ENCODE data around the gene MYOD1. TPM values are rescaled to one million over a fixed set of nuclear protein-coding genes. Genes with fewer than 3 reads are reported as not detected.

MYOD1 gene
- total RNA-seq (not detected), polyA plus RNA-seq (not detected)

GRCh38 chr11:17719028-17719937 is at the start of gene MYOD1:
Gene MYOD1 (plus strand): TSS chr11:17719571. CDS start chr11:17719783, 212 bp downstream.
- TF ChIP-seq, protein P1, sequence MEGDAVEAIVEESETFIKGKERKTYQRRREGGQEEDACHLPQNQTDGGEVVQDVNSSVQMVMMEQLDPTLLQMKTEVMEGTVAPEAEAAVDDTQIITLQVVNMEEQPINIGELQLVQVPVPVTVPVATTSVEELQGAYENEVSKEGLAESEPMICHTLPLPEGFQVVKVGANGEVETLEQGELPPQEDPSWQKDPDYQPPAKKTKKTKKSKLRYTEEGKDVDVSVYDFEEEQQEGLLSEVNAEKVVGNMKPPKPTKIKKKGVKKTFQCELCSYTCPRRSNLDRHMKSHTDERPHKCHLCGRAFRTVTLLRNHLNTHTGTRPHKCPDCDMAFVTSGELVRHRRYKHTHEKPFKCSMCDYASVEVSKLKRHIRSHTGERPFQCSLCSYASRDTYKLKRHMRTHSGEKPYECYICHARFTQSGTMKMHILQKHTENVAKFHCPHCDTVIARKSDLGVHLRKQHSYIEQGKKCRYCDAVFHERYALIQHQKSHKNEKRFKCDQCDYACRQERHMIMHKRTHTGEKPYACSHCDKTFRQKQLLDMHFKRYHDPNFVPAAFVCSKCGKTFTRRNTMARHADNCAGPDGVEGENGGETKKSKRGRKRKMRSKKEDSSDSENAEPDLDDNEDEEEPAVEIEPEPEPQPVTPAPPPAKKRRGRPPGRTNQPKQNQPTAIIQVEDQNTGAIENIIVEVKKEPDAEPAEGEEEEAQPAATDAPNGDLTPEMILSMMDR (IDR thresholded peaks at IDR 0.05) = no peak
- ATAC-seq (peak in 1 of 4 donors; percentile 31), FAIRE-seq (no peak), DNase-seq (peak in 1 of 6 donors; percentile 52)
- peaks cover 0 to 28% (median 13%) of the 10 kb centered on the region in 4 donors for H3K27me3 ChIP-seq
- no peaks in the 10 kb centered on the region for H3K36me3 ChIP-seq
- intact Hi-C loops (cut with DNase I) = no loop called here
- H3K9me3 ChIP-seq = no peaks in the 10 kb centered on the region
- no peaks in the 10 kb centered on the region for H3K4me1 ChIP-seq
- H3K4me3 ChIP-seq = no peak within 1 kb of the TSS
- H3K27ac ChIP-seq = no peak within 1 kb of the TSS
- WGBS, 2 donors = 3 to 4% methylated on average over 55 to 68 of the region's 68 CpGs

- FAIRE-seq (no peak), DNase-seq (no peak), ATAC-seq (no peak)
- H3K27ac ChIP-seq = no peak overlapping the region
- TF ChIP-seq, protein P1 (IDR thresholded peaks at IDR 0.05) = no peak
- H3K4me3 ChIP-seq = no peak overlapping the region
- 70 to 76% methylated on average over 7 of the region's 7 CpGs for WGBS, 2 donors
- no peaks in the 10 kb centered on the region for H3K9me3 ChIP-seq
- intact Hi-C loops (cut with DNase I) = no loop called here
- H3K4me1 ChIP-seq = no peaks in the 10 kb centered on the region
- H3K36me3 ChIP-seq = no peaks in the 10 kb centered on the region
- no peaks in the 10 kb centered on the region for H3K27me3 ChIP-seq
These were observed 46.9 kb upstream of the MYOD1 start for GRCh38 chr11:17672469-17672868.

DNA sequence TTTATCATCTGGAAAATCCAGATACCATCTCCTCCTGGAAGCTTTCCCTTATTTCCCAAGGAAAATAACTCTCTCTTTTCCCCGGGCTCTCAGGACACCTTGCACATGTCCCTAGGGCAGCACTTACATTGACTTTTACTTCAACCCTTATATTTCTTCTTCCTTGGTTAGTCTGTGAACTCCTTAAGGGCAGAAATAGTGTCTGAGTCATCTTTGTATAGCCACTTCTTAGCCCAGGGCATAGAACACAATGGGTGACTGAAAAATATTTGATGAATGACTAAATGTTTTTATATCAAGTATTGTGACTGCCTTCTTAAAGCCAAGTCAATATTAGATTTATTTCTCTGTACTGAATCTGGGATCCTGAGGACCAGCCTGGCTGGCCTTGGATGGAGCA is 45.4 kb upstream of the MYOD1 start:
- Histone ChIP-seq H3K27me3 (no peaks in the 10 kb centered on the region), H3K9me3 (no peaks in the 10 kb centered on the region), H3K27ac (no peak overlapping the region), H3K4me1 (no peaks in the 10 kb centered on the region), H3K4me3 (no peak overlapping the region), H3K36me3 (no peaks in the 10 kb centered on the region)
- ATAC-seq (no peak), FAIRE-seq (no peak), DNase-seq (no peak)
- TF ChIP-seq, protein P1 (IDR thresholded peaks at IDR 0.05) = no peak
- 55 to 71% methylated on average over 1 of the region's 1 CpG for WGBS, 2 donors
- intact Hi-C loops (cut with DNase I) = no loop called here

GRCh38 chr11:17682848-17683247 is 36.5 kb upstream of the MYOD1 start:
- DNase-seq (no peak), ATAC-seq (no peak), FAIRE-seq (no peak)
- intact Hi-C loops (cut with DNase I) = no loop called here
- Histone ChIP-seq H3K4me3 (no peak overlapping the region), H3K27me3 (no peaks in the 10 kb centered on the region), H3K36me3 (no peaks in the 10 kb centered on the region), H3K27ac (no peak overlapping the region), H3K9me3 (no peaks in the 10 kb centered on the region), H3K4me1 (no peaks in the 10 kb centered on the region)
- TF ChIP-seq, protein P1 (IDR thresholded peaks at IDR 0.05) = no peak
